ENCODE measurements around the gene TAF9. TPM values are rescaled to one million over a fixed set of nuclear protein-coding genes. Genes with fewer than 3 reads are reported as not detected.
"Not testable (repeated sequence)": the region's sequence is repeated elsewhere in the genome, so short reads cannot be mapped to it uniquely, and the experiment has no call there.

TAF9 gene
- total and polyA plus RNA-seq, 2 donors, result 80.3 to 110 TPM

- H3K4me1 ChIP-seq (ENCODE audit: control insufficient read depth in 2 of 2, insufficient read depth in 2 of 2, low read length in 2 of 2), result no peaks in the 10 kb centered on the region
- no peak overlapping the region for H3K4me3 ChIP-seq (ENCODE audit: low read length in 2 of 2)
- no peak for DNase-seq (ENCODE audit: low read depth in 6 of 9, low spot score in 9 of 9)
- WGBS, result 94% methylated on average over 3 of the region's 3 CpGs
- no peaks in the 10 kb centered on the region for H3K27me3 ChIP-seq (ENCODE audit: control insufficient read depth in 2 of 2, insufficient read depth in 1 of 2, low read length in 1 of 2)
- peaks cover 12 to 36% of the 10 kb centered on the region in 2 donors for H3K36me3 ChIP-seq (ENCODE audit: control insufficient read depth in 2 of 2, insufficient read depth in 2 of 2, low read length in 1 of 2)
- no peak overlapping the region for H3K27ac ChIP-seq (ENCODE audit: low read depth in 1 of 2, low read length in 1 of 2)
- H3K9me3 ChIP-seq (ENCODE audit: control insufficient read depth in 2 of 2, insufficient read depth in 1 of 2, low read length in 1 of 2), result no peaks in the 10 kb centered on the region
These were observed 9.6 kb downstream of the TAF9 start for GRCh38 chr5:69359699-69360098.

- Histone ChIP-seq H3K9me3 (ENCODE audit: control insufficient read depth in 2 of 2, insufficient read depth in 1 of 2, low read length in 1 of 2) (no peaks in the 10 kb centered on the region), H3K4me1 (ENCODE audit: control insufficient read depth in 2 of 2, insufficient read depth in 2 of 2, low read length in 2 of 2) (no peaks in the 10 kb centered on the region), H3K27me3 (ENCODE audit: control insufficient read depth in 2 of 2, insufficient read depth in 1 of 2, low read length in 1 of 2) (no peaks in the 10 kb centered on the region), H3K4me3 (ENCODE audit: low read length in 2 of 2) (no peak overlapping the region), H3K27ac (ENCODE audit: low read depth in 1 of 2, low read length in 1 of 2) (no peak overlapping the region), H3K36me3 (ENCODE audit: control insufficient read depth in 2 of 2, insufficient read depth in 2 of 2, low read length in 1 of 2) (peaks cover 9 to 32% of the 10 kb centered on the region in 2 donors)
- DNase-seq (ENCODE audit: low read depth in 6 of 9, low spot score in 9 of 9), result no peak
These were observed 18.7 kb downstream of the TAF9 start for GRCh38 chr5:69350664-69351063.

- WGBS, result 96% methylated on average over 1 of the region's 1 CpG
- no peak overlapping the region for H3K4me3 ChIP-seq (ENCODE audit: low read length in 2 of 2)
- no peaks in the 10 kb centered on the region for H3K4me1 ChIP-seq (ENCODE audit: control insufficient read depth in 2 of 2, insufficient read depth in 2 of 2, low read length in 2 of 2)
- no peaks in the 10 kb centered on the region for H3K27me3 ChIP-seq (ENCODE audit: control insufficient read depth in 2 of 2, insufficient read depth in 1 of 2, low read length in 1 of 2)
- H3K27ac ChIP-seq (ENCODE audit: low read depth in 1 of 2, low read length in 1 of 2), result no peak overlapping the region
- no peak for DNase-seq (ENCODE audit: low read depth in 6 of 9, low spot score in 9 of 9)
- no peaks in the 10 kb centered on the region for H3K9me3 ChIP-seq (ENCODE audit: control insufficient read depth in 2 of 2, insufficient read depth in 1 of 2, low read length in 1 of 2)
- no peaks in the 10 kb centered on the region for H3K36me3 ChIP-seq (ENCODE audit: control insufficient read depth in 2 of 2, insufficient read depth in 2 of 2, low read length in 1 of 2)
These were observed 26.2 kb downstream of the TAF9 start for GRCh38 chr5:69343083-69343482.

GRCh38 chr5:69341520-69342161, 27.7 kb downstream of the TAF9 start:
- no peaks in the 10 kb centered on the region for H3K27me3 ChIP-seq (ENCODE audit: control insufficient read depth in 2 of 2, insufficient read depth in 1 of 2, low read length in 1 of 2)
- no peak overlapping the region for H3K4me3 ChIP-seq (ENCODE audit: low read length in 2 of 2)
- no peaks in the 10 kb centered on the region for H3K4me1 ChIP-seq (ENCODE audit: control insufficient read depth in 2 of 2, insufficient read depth in 2 of 2, low read length in 2 of 2)
- H3K36me3 ChIP-seq (ENCODE audit: control insufficient read depth in 2 of 2, insufficient read depth in 2 of 2, low read length in 1 of 2), result no peaks in the 10 kb centered on the region
- no peak for DNase-seq (ENCODE audit: low read depth in 6 of 9, low spot score in 9 of 9)
- no peaks in the 10 kb centered on the region for H3K9me3 ChIP-seq (ENCODE audit: control insufficient read depth in 2 of 2, insufficient read depth in 1 of 2, low read length in 1 of 2)
- WGBS, result 98% methylated on average over 4 of the region's 4 CpGs
- H3K27ac ChIP-seq (ENCODE audit: low read depth in 1 of 2, low read length in 1 of 2), result no peak overlapping the region

- Histone ChIP-seq H3K27me3 (ENCODE audit: control insufficient read depth in 2 of 2, insufficient read depth in 1 of 2, low read length in 1 of 2) (no peaks in the 10 kb centered on the region), H3K4me1 (ENCODE audit: control insufficient read depth in 2 of 2, insufficient read depth in 2 of 2, low read length in 2 of 2) (peaks cover 0 to 15% of the 10 kb centered on the region in 2 donors), H3K27ac (ENCODE audit: low read depth in 1 of 2, low read length in 1 of 2) (no peak overlapping the region), H3K4me3 (ENCODE audit: low read length in 2 of 2) (no peak overlapping the region), H3K36me3 (ENCODE audit: control insufficient read depth in 2 of 2, insufficient read depth in 2 of 2, low read length in 1 of 2) (no peaks in the 10 kb centered on the region), H3K9me3 (ENCODE audit: control insufficient read depth in 2 of 2, insufficient read depth in 1 of 2, low read length in 1 of 2) (peaks cover 0 to 8% of the 10 kb centered on the region in 2 donors)
- 90% methylated on average over 7 of the region's 7 CpGs for WGBS
- no peak for DNase-seq (ENCODE audit: low read depth in 6 of 9, low spot score in 9 of 9)
These were observed 33.9 kb downstream of the TAF9 start for GRCh38 chr5:69335341-69335935.

GRCh38 chr5:69334793-69335268, 34.5 kb downstream of the TAF9 start:
- peaks cover 0 to 15% of the 10 kb centered on the region in 2 donors for H3K4me1 ChIP-seq (ENCODE audit: control insufficient read depth in 2 of 2, insufficient read depth in 2 of 2, low read length in 2 of 2)
- H3K27ac ChIP-seq (ENCODE audit: low read depth in 1 of 2, low read length in 1 of 2), result no peak overlapping the region
- H3K4me3 ChIP-seq (ENCODE audit: low read length in 2 of 2), result no peak overlapping the region
- peak; percentile 30 to 79 (median 53) for DNase-seq (ENCODE audit: low read depth in 6 of 9, low spot score in 9 of 9)
- no peaks in the 10 kb centered on the region for H3K36me3 ChIP-seq (ENCODE audit: control insufficient read depth in 2 of 2, insufficient read depth in 2 of 2, low read length in 1 of 2)
- 17% methylated on average over 18 of the region's 18 CpGs for WGBS
- H3K27me3 ChIP-seq (ENCODE audit: control insufficient read depth in 2 of 2, insufficient read depth in 1 of 2, low read length in 1 of 2), result no peaks in the 10 kb centered on the region
- H3K9me3 ChIP-seq (ENCODE audit: control insufficient read depth in 2 of 2, insufficient read depth in 1 of 2, low read length in 1 of 2), result peaks cover 0 to 8% of the 10 kb centered on the region in 2 donors

- H3K27me3 ChIP-seq (ENCODE audit: control insufficient read depth in 2 of 2, insufficient read depth in 1 of 2, low read length in 1 of 2); DNase-seq (ENCODE audit: low read depth in 6 of 9, low spot score in 9 of 9); H3K36me3 ChIP-seq (ENCODE audit: control insufficient read depth in 2 of 2, insufficient read depth in 2 of 2, low read length in 1 of 2); H3K9me3 ChIP-seq (ENCODE audit: control insufficient read depth in 2 of 2, insufficient read depth in 1 of 2, low read length in 1 of 2); H3K27ac ChIP-seq (ENCODE audit: low read depth in 1 of 2, low read length in 1 of 2); H3K4me3 ChIP-seq (ENCODE audit: low read length in 2 of 2): not testable (repeated sequence)
- peaks cover 0 to 15% of the 10 kb centered on the region in 2 donors for H3K4me1 ChIP-seq (ENCODE audit: control insufficient read depth in 2 of 2, insufficient read depth in 2 of 2, low read length in 2 of 2)
- 98% methylated on average over 25 of the region's 25 CpGs for WGBS
These were observed 35.5 kb downstream of the TAF9 start for GRCh38 chr5:69333668-69334315.

- peaks cover 0 to 15% of the 10 kb centered on the region in 2 donors for H3K4me1 ChIP-seq (ENCODE audit: control insufficient read depth in 2 of 2, insufficient read depth in 2 of 2, low read length in 2 of 2)
- peak in 2 of 9 donors; percentile 7 to 29 for DNase-seq (ENCODE audit: low read depth in 6 of 9, low spot score in 9 of 9)
- H3K9me3 ChIP-seq (ENCODE audit: control insufficient read depth in 2 of 2, insufficient read depth in 1 of 2, low read length in 1 of 2), result peaks cover 0 to 8% of the 10 kb centered on the region in 2 donors
- peak overlapping the region in 1 of 2 donors; percentile 20 for H3K27ac ChIP-seq (ENCODE audit: low read depth in 1 of 2, low read length in 1 of 2)
- peak overlapping the region; percentile 60 to 63 for H3K4me3 ChIP-seq (ENCODE audit: low read length in 2 of 2)
- H3K36me3 ChIP-seq (ENCODE audit: control insufficient read depth in 2 of 2, insufficient read depth in 2 of 2, low read length in 1 of 2), result no peaks in the 10 kb centered on the region
- WGBS, result 54% methylated on average over 11 of the region's 11 CpGs
- no peaks in the 10 kb centered on the region for H3K27me3 ChIP-seq (ENCODE audit: control insufficient read depth in 2 of 2, insufficient read depth in 1 of 2, low read length in 1 of 2)
These were observed 37.5 kb downstream of the TAF9 start for GRCh38 chr5:69331528-69332445.

Data from thymus (tissue), 11 donors.